ENCODE results near the gene TUBB2B. TPM values are rescaled to one million over a fixed set of nuclear protein-coding genes. Genes with fewer than 3 reads are reported as not detected.

TUBB2B gene
- total and polyA plus RNA-seq, 2 donors (not counting 3 experiments of a cell fraction or from before 2014, with no cell fraction given) = 5.1 to 8.3 TPM

DNA sequence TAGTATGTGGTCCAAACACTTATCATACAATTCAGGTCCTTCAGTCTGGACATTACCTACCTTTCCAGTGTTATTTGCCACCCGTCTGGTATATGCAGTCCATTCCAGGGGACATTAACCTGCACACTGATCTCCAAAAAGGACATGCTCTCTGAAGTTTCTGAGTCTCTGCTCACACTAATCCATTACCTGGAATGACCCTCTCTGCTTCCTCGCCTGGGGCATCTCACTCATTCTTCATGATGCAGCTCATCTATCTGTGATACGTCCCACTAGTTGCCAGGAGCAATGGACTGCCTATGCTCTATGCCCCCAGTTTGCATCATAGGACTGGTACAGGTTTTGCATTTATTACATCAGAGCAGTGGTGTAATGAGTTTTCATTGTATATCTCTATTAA, 5.9 kb upstream of the TUBB2B start:
- Histone ChIP-seq H3K4me2 (ENCODE audit: insufficient read depth, low read length) (no peak overlapping the region), H3K36me3 (ENCODE audit: control insufficient read depth in 2 of 2, extremely low read depth in 1 of 2, insufficient read depth in 2 of 2, low read length in 2 of 2) (no peaks in the 10 kb centered on the region), H3K4me1 (ENCODE audit: control insufficient read depth, extremely low read depth, insufficient read depth, low read length) (peaks cover 17% of the 10 kb centered on the region), H2AFZ (ENCODE audit: low read depth, low read length) (no peak overlapping the region), H3K79me2 (ENCODE audit: control insufficient read depth, insufficient read depth, low read length) (no peaks in the 10 kb centered on the region), H3K9me1 (replicated peaks; ENCODE audit: control insufficient read depth, extremely low read depth, insufficient read depth, low read length) (no peaks in the 10 kb centered on the region), H3K27ac (ENCODE audit: insufficient read depth, low read depth, low read length) (no peak overlapping the region), H3K4me3 (replicated peaks in 1 of 3; ENCODE audit: insufficient read depth in 1 of 3, low read depth in 1 of 3, low read length in 3 of 3) (no peak overlapping the region), H4K20me1 (replicated peaks; ENCODE audit: control insufficient read depth, extremely low read depth, insufficient read depth, low read length) (no peaks in the 10 kb centered on the region), H3K27me3 (ENCODE audit: control insufficient read depth in 2 of 2, insufficient read depth in 2 of 2, low read length in 2 of 2) (peaks cover 64 to 83% of the 10 kb centered on the region in 2 experiments), H3K9me3 (replicated peaks; ENCODE audit: control insufficient read depth, insufficient read depth, low read length) (no peaks in the 10 kb centered on the region), H3K9ac (replicated peaks; ENCODE audit: extremely low read depth, insufficient read depth, low read length) (no peak overlapping the region)
- BruUV-seq (replicated peaks) = no TSS peak
- DNase-seq (ENCODE audit: low read depth, low spot score) (no peak), FAIRE-seq (no peak)
- intact Hi-C loops (cut with micrococcal nuclease) (no loop called here), dilution Hi-C loops (cut with MboI; ENCODE audit: extremely low pct_ligation_motif_present, low sequenced_read_pairs) (no loop called here)
- POLR2A ChIA-PET = no interaction called here
- CTCF ChIA-PET = interaction anchor here (1.4 kb wide), 1 partner anchor 18 kb away, joined by 6 read pairs; no protein-coding TSS in a partner anchor
- no peak for TF ChIP-seq POLR2AphosphoS5 (IDR thresholded peaks at IDR 0.05; ENCODE audit: insufficient read depth, low read depth, low read length)
- TF ChIP-seq POLR2A (IDR thresholded peaks at IDR 0.05; ENCODE audit: low read depth, low read length) = no peak
- TF ChIP-seq GATA2 (IDR thresholded peaks at IDR 0.05; ENCODE audit: insufficient read depth, insufficient read length, low read depth, low read length) = no peak

GRCh38 chr6:3232017-3232945, 4.8 kb upstream of the TUBB2B start:
- Histone ChIP-seq H3K4me1 (ENCODE audit: control insufficient read depth, extremely low read depth, insufficient read depth, low read length) (peaks cover 18% of the 10 kb centered on the region), H3K4me3 (replicated peaks in 1 of 3; ENCODE audit: insufficient read depth in 1 of 3, low read depth in 1 of 3, low read length in 3 of 3) (peak overlapping the region in 1 of 3 experiments; percentile 64), H3K9ac (replicated peaks; ENCODE audit: extremely low read depth, insufficient read depth, low read length) (no peak overlapping the region), H4K20me1 (replicated peaks; ENCODE audit: control insufficient read depth, extremely low read depth, insufficient read depth, low read length) (no peaks in the 10 kb centered on the region), H3K9me3 (replicated peaks; ENCODE audit: control insufficient read depth, insufficient read depth, low read length) (no peaks in the 10 kb centered on the region), H3K27ac (ENCODE audit: insufficient read depth, low read depth, low read length) (no peak overlapping the region), H3K79me2 (ENCODE audit: control insufficient read depth, insufficient read depth, low read length) (no peaks in the 10 kb centered on the region), H3K36me3 (ENCODE audit: control insufficient read depth in 2 of 2, extremely low read depth in 1 of 2, insufficient read depth in 2 of 2, low read length in 2 of 2) (no peaks in the 10 kb centered on the region), H3K9me1 (replicated peaks; ENCODE audit: control insufficient read depth, extremely low read depth, insufficient read depth, low read length) (no peaks in the 10 kb centered on the region), H2AFZ (ENCODE audit: low read depth, low read length) (peak overlapping the region; percentile 86), H3K4me2 (ENCODE audit: insufficient read depth, low read length) (peak overlapping the region; percentile 84), H3K27me3 (ENCODE audit: control insufficient read depth in 2 of 2, insufficient read depth in 2 of 2, low read length in 2 of 2) (peaks cover 65 to 83% of the 10 kb centered on the region in 2 experiments)
- no TSS peak for BruUV-seq (replicated peaks)
- CTCF ChIA-PET = interaction anchor here (1.6 to 2.1 kb wide), 3 partner anchors 7 to 75 kb away, joined by 7 to 13 read pairs (median 7); partner anchors contain the start of gene TUBB2A
- dilution Hi-C loops (cut with MboI; ENCODE audit: extremely low pct_ligation_motif_present, low sequenced_read_pairs) (no loop called here), intact Hi-C loops (cut with micrococcal nuclease) (no loop called here)
- POLR2A ChIA-PET = no interaction called here
- no peak for TF ChIP-seq GATA2 (IDR thresholded peaks at IDR 0.05; ENCODE audit: insufficient read depth, insufficient read length, low read depth, low read length)
- TF ChIP-seq FOS (IDR thresholded peaks at IDR 0.05; ENCODE audit: borderline replicate concordance, insufficient read depth, low read length) = no peak
- TF ChIP-seq, protein P1, sequence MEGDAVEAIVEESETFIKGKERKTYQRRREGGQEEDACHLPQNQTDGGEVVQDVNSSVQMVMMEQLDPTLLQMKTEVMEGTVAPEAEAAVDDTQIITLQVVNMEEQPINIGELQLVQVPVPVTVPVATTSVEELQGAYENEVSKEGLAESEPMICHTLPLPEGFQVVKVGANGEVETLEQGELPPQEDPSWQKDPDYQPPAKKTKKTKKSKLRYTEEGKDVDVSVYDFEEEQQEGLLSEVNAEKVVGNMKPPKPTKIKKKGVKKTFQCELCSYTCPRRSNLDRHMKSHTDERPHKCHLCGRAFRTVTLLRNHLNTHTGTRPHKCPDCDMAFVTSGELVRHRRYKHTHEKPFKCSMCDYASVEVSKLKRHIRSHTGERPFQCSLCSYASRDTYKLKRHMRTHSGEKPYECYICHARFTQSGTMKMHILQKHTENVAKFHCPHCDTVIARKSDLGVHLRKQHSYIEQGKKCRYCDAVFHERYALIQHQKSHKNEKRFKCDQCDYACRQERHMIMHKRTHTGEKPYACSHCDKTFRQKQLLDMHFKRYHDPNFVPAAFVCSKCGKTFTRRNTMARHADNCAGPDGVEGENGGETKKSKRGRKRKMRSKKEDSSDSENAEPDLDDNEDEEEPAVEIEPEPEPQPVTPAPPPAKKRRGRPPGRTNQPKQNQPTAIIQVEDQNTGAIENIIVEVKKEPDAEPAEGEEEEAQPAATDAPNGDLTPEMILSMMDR (IDR thresholded peaks at IDR 0.05; ENCODE audit: extremely low read depth in 1 of 2, insufficient read depth in 1 of 2, low read depth in 1 of 2, low read length in 2 of 2) = no peak
- TF ChIP-seq MAX (IDR thresholded peaks at IDR 0.05; ENCODE audit: insufficient read depth, insufficient read length) = no peak
- TF ChIP-seq EZH2 (IDR thresholded peaks at IDR 0.05; ENCODE audit: borderline replicate concordance, low read depth, low read length, severe bottlenecking) = no peak
- TF ChIP-seq MYC (IDR thresholded peaks at IDR 0.05; ENCODE audit: low read depth, low read length) = no peak
- TF ChIP-seq POLR2AphosphoS5 (IDR thresholded peaks at IDR 0.05; ENCODE audit: insufficient read depth, low read depth, low read length) = no peak
- no peak for TF ChIP-seq POLR2A (IDR thresholded peaks at IDR 0.05; ENCODE audit: low read depth, low read length)
- DNase-seq (ENCODE audit: low read depth, low spot score) (no peak), FAIRE-seq (no peak)
